ENCODE data around the gene RANBP3L.
"Not testable (repeated sequence)": the region's sequence is repeated elsewhere in the genome, so short reads cannot be mapped to it uniquely, and the experiment has no call there.

RANBP3L gene

GRCh38 chr5:36301858-36302603 lies at the start of gene RANBP3L:
Gene RANBP3L, minus strand, starts transcription at chr5:36301902. Its CDS starts 486 bp downstream, at chr5:36301416.
- FAIRE-seq = no peak

GRCh38 chr5:36346896-36347690 lies 45.4 kb upstream of the RANBP3L start:
- FAIRE-seq = no peak

- no peak for FAIRE-seq
Measured at GRCh38 chr5:36344899-36345298, 43.2 kb upstream of the RANBP3L start.

GRCh38 chr5:36341720-36342119 lies 40.0 kb upstream of the RANBP3L start:
- not testable (repeated sequence) for FAIRE-seq

- no peak for FAIRE-seq
Measured at GRCh38 chr5:36337597-36337996, 35.9 kb upstream of the RANBP3L start.

- no peak for FAIRE-seq
Measured at GRCh38 chr5:36334315-36334714, 32.6 kb upstream of the RANBP3L start.

GRCh38 chr5:36332720-36333119 lies 31.0 kb upstream of the RANBP3L start:
- FAIRE-seq = not testable (repeated sequence)

- FAIRE-seq = no peak
Measured at GRCh38 chr5:36325196-36325595, 23.5 kb upstream of the RANBP3L start.

GRCh38 chr5:36323926-36324781 lies 22.5 kb upstream of the RANBP3L start:
- FAIRE-seq = no peak

- FAIRE-seq = no peak
Measured at GRCh38 chr5:36312953-36313672, 11.4 kb upstream of the RANBP3L start.

- no peak for FAIRE-seq
Measured at GRCh38 chr5:36311956-36312355, 10.3 kb upstream of the RANBP3L start.

- FAIRE-seq = no peak
Measured at GRCh38 chr5:36310138-36310537, 8.4 kb upstream of the RANBP3L start.

- FAIRE-seq = no peak
Measured at GRCh38 chr5:36305571-36306326, 4.0 kb upstream of the RANBP3L start.

GRCh38 chr5:36304095-36304805 lies 2.5 kb upstream of the RANBP3L start:
- FAIRE-seq = no peak

- FAIRE-seq = no peak
Measured at GRCh38 chr5:36300927-36301540, 668 bp downstream of the RANBP3L start.

GRCh38 chr5:36300191-36300926 lies 1.3 kb downstream of the RANBP3L start:
- no peak for FAIRE-seq

- FAIRE-seq = no peak
Measured at GRCh38 chr5:36298552-36298951, 3.1 kb downstream of the RANBP3L start.

GRCh38 chr5:36297653-36298052 lies 4.0 kb downstream of the RANBP3L start:
- FAIRE-seq = no peak

- no peak for FAIRE-seq
Measured at GRCh38 chr5:36285837-36286615, 15.7 kb downstream of the RANBP3L start.

All from colon (tissue), 2 donors.